ENCODE results near the gene FUS.
"Not testable (repeated sequence)": the region's sequence is repeated elsewhere in the genome, so short reads cannot be mapped to it uniquely, and the experiment has no call there.

DNA sequence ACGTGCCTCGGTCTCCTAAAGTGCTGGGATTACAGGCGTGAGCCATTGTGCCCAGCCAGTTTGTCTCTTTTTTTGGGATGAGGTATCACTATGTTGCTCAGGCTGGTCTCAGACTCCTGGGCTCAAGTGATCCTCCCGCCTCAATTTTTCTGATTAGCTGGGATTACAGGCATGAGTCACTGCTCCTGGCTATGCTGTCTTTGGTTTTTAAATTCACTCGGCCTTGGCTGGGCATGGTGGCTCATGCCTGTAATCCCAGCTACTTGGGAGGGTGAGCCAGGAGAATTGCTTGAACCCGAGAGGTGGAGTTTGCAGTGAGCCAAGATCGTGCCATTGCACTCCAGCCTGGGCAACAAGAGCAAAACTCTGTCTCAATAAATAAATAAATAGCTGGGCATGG, 35.5 kb upstream of the FUS start:
- TF ChIP-seq, protein P1, sequence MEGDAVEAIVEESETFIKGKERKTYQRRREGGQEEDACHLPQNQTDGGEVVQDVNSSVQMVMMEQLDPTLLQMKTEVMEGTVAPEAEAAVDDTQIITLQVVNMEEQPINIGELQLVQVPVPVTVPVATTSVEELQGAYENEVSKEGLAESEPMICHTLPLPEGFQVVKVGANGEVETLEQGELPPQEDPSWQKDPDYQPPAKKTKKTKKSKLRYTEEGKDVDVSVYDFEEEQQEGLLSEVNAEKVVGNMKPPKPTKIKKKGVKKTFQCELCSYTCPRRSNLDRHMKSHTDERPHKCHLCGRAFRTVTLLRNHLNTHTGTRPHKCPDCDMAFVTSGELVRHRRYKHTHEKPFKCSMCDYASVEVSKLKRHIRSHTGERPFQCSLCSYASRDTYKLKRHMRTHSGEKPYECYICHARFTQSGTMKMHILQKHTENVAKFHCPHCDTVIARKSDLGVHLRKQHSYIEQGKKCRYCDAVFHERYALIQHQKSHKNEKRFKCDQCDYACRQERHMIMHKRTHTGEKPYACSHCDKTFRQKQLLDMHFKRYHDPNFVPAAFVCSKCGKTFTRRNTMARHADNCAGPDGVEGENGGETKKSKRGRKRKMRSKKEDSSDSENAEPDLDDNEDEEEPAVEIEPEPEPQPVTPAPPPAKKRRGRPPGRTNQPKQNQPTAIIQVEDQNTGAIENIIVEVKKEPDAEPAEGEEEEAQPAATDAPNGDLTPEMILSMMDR (conservative IDR thresholded peaks at IDR 0.05; ENCODE audit: low read length), result not testable (repeated sequence)
- TF ChIP-seq EZH2phosphoT487 (IDR thresholded peaks at IDR 0.05; ENCODE audit: borderline replicate concordance, low read depth, low read length), result not testable (repeated sequence)
